Kidney (tissue), 14 donors: ENCODE measurements around the gene RASGRF2. TPM values are rescaled to one million over a fixed set of nuclear protein-coding genes. Genes with fewer than 3 reads are reported as not detected.

Source experiments
- DNase-seq, 5 donors: peaks; one replicate each; pipeline ENCODE4 v3.0.0-alpha.2; 2013 to 2020
- FAIRE-seq: peaks from 2 replicates; lab custom pipeline; 2012; peaks lifted over from hg19 to GRCh38; lab: Jason Lieb, UNC
- H3K27ac ChIP-seq, 2 donors: one replicate each; pipeline ENCODE4 v1.7.0; 2013; ENCODE audit warnings: low read depth in 2 of 2, low read length in 2 of 2, inconsistent platforms in 1 of 2
- H3K27me3 ChIP-seq: one replicate; pipeline ENCODE4 v1.7.1; 2013; ENCODE audit warnings: low read length, inconsistent platforms; ENCODE audit not compliant: control insufficient read depth, insufficient read depth
- H3K36me3 ChIP-seq, 3 donors: one replicate each; pipeline versions ENCODE4 v1.7.0 to v1.7.1; 2013; ENCODE audit warnings: low read length in 3 of 3, control low read depth in 1 of 3, inconsistent platforms in 1 of 3; ENCODE audit not compliant: insufficient read depth in 3 of 3, control insufficient read depth in 2 of 3
- H3K4me1 ChIP-seq, 3 donors: one replicate each; pipeline versions ENCODE4 v1.7.0 to v1.7.1; 2013; ENCODE audit warnings: low read length in 3 of 3, inconsistent platforms in 1 of 3, low read depth in 1 of 3; ENCODE audit not compliant: control insufficient read depth in 2 of 3, insufficient read depth in 2 of 3
- H3K4me3 ChIP-seq, 3 donors: one replicate each; pipeline versions ENCODE4 v1.7.0 to v1.8.1; 2013; ENCODE audit warnings: low read length in 3 of 3, control low read depth in 1 of 3, inconsistent platforms in 1 of 3
- H3K9ac ChIP-seq, 3 donors: one replicate each; pipeline versions ENCODE4 v1.7.0 to v1.7.1; 2013; ENCODE audit warnings: low read length in 3 of 3, control low read depth in 1 of 3, inconsistent platforms in 1 of 3
- H3K9me3 ChIP-seq, 3 donors: one replicate each; pipeline versions ENCODE4 v1.7.0 to v1.7.1; 2013; ENCODE audit warnings: low read length in 3 of 3, control low read depth in 1 of 3, inconsistent platforms in 1 of 3; ENCODE audit not compliant: control insufficient read depth in 2 of 3, insufficient read depth in 1 of 3
- CTCF ChIP-seq: IDR thresholded peaks from 3 replicates; pipeline ENCODE4 v1.5.1; 2012; ENCODE audit warnings: mild to moderate bottlenecking, moderate library complexity, borderline replicate concordance; ENCODE audit not compliant: insufficient read depth; ENCODE audit errors: extremely low read depth
- intact Hi-C: fragments of 100-400 bp; cut with DNase I; formaldehyde crosslinking; loops from one replicate; pipeline ENCODE4 v1.11.1; 2022
- polyA plus RNA-seq: library from polyadenylated mRNA; stranded (reverse); fragments of 350-450 nt; fragmentation: Illumina TruSeq; extraction: RNeasy Lipid Tissue Mini Kit (QIAGEN cat#74804); gene quantifications from one replicate; pipeline ENCODE4 v1.2.3, GENCODE V29; 2014; ENCODE audit warnings: low read depth, low replicate concordance; ENCODE audit not compliant: insufficient read depth
- total RNA-seq: library from RNA; stranded (reverse); fragmentation: NEBNext Ultra II Directional; extraction: Animal tissue kit (Norgen Biotek cat#: 25700); gene quantifications from one replicate; pipeline ENCODE4 v1.2.1, GENCODE V29; 2021
- donor health status: control.
- donor health status: control.
- donor health status: control.
- donor health status: control.
- donor health status: control.
- donor health status: DM: yes; HTN: yes; CAD: no.
- donor health status: Normal renal cell carcinoma (clear cell type).

RASGRF2 gene
- total and polyA plus RNA-seq, 2 donors from 2014 or later, result 4.9 to 14.7 TPM

- Histone ChIP-seq H3K27me3 (no peaks in the 10 kb centered on the region), H3K4me1 (no peaks in the 10 kb centered on the region), H3K9me3 (no peaks in the 10 kb centered on the region), H3K9ac (no peak overlapping the region), H3K4me3 (no peak overlapping the region), H3K27ac (no peak overlapping the region), H3K36me3 (peaks cover 0 to 9% (median 0%) of the 10 kb centered on the region in 3 donors)
- intact Hi-C loops, result no loop called here
- DNase-seq (no peak), FAIRE-seq (no peak)
- TF ChIP-seq CTCF, result no peak
Observed at GRCh38 chr5:81205058-81205457, 244.9 kb downstream of the RASGRF2 start.

- no peak for FAIRE-seq
Observed at GRCh38 chr5:81207009-81207408, 246.8 kb downstream of the RASGRF2 start.

GRCh38 chr5:81208904-81209303 lies 248.7 kb downstream of the RASGRF2 start:
- no peaks in the 10 kb centered on the region for H3K9me3 ChIP-seq
- no peaks in the 10 kb centered on the region for H3K27me3 ChIP-seq
- no peaks in the 10 kb centered on the region for H3K4me1 ChIP-seq
- no peak overlapping the region for H3K9ac ChIP-seq
- no peak overlapping the region for H3K27ac ChIP-seq
- no peaks in the 10 kb centered on the region for H3K36me3 ChIP-seq
- H3K4me3 ChIP-seq, result no peak overlapping the region
- no peak for TF ChIP-seq CTCF
- intact Hi-C loops, result no loop called here
- DNase-seq (no peak), FAIRE-seq (no peak)

More at GRCh38 chr5:81207009-81207408, 246.8 kb downstream of the RASGRF2 start:
- Histone ChIP-seq H3K4me1 (no peaks in the 10 kb centered on the region), H3K27ac (no peak overlapping the region), H3K9me3 (no peaks in the 10 kb centered on the region), H3K36me3 (peaks cover 0 to 2% (median 0%) of the 10 kb centered on the region in 3 donors), H3K27me3 (no peaks in the 10 kb centered on the region), H3K9ac (no peak overlapping the region), H3K4me3 (no peak overlapping the region)
- DNase-seq, result peak in 1 of 5 donors; percentile 22
- TF ChIP-seq CTCF, result no peak
- intact Hi-C loops, result no loop called here

- no peak for DNase-seq
- no peaks in the 10 kb centered on the region for H3K9me3 ChIP-seq
- no peak overlapping the region for H3K4me3 ChIP-seq
- H3K27ac ChIP-seq, result no peak overlapping the region
- no peaks in the 10 kb centered on the region for H3K36me3 ChIP-seq
- FAIRE-seq, result no peak
- no peak overlapping the region for H3K9ac ChIP-seq
- no peak for TF ChIP-seq CTCF
- no peaks in the 10 kb centered on the region for H3K4me1 ChIP-seq
- no peaks in the 10 kb centered on the region for H3K27me3 ChIP-seq
- intact Hi-C loops, result no loop called here
Observed at GRCh38 chr5:81209386-81209785, 249.2 kb downstream of the RASGRF2 start.
